Lower leg skin (tissue), 3 donors: ENCODE results near the gene ARHGAP27.

ENCODE experiments used
- CTCF ChIP-seq, 3 donors: fragments of 450-650 bp; IDR thresholded peaks; one replicate each; pipeline ENCODE4 v1.5.1; 2016; ENCODE audit warnings: antibody characterized with exemption in 3 of 3, mild to moderate bottlenecking in 3 of 3, moderate library complexity in 2 of 3
- POLR2A ChIP-seq, 2 donors: fragments of 450-650 bp; IDR thresholded peaks; one replicate each; pipeline ENCODE4 v1.6.1; 2016 to 2017; ENCODE audit warnings: antibody characterized with exemption in 2 of 2, mild to moderate bottlenecking in 1 of 2, moderate library complexity in 1 of 2

GRCh38 chr17:45345246-45345553 lies 87.5 kb downstream of the ARHGAP27 start:
- TF ChIP-seq CTCF (IDR thresholded peaks at IDR 0.05) = no peak
- no peak for TF ChIP-seq POLR2A (IDR thresholded peaks at IDR 0.05)
